Right cardiac atrium (tissue), 5 donors: ENCODE results near the gene SYT9. TPM values are rescaled to one million over a fixed set of nuclear protein-coding genes. Genes with fewer than 3 reads are reported as not detected.

Source experiments
- microRNA-seq, 2 donors: library from miRNA; unstranded; fragments of <30 nt; microRNA quantifications; one replicate each; pipeline ENCODE4 v1.2.0, GENCODE V29; 2020 to 2021
- polyA plus RNA-seq: library from polyadenylated mRNA; stranded (reverse); fragments of 200-250 nt; gene quantifications from one replicate; pipeline ENCODE4 v1.2.3, GENCODE V29; 2013
- total RNA-seq, 4 donors: library from RNA; stranded (reverse); fragmentation: NEBNext Ultra II Directional; extraction: Animal tissue kit (Norgen Biotek cat#: 25700); gene quantifications; one replicate each; pipeline ENCODE4 v1.2.1, GENCODE V29; 2021
- donor health status: healthy with polysubstance abuse.
- donor health status: DM: no; HTN: yes; CAD: no.
- donor health status: DM: no; HTN: no; CAD: no.
- donor health status: DM: no; HTN: yes; CAD: no; lungs with severe emphysema.
- donor health status: DM: yes; HTN: yes; CAD: no.

SYT9 gene
- total and polyA plus RNA-seq, 5 donors = 0.06 to 0.11 (median 0.08) TPM; not detected in 1

Small RNA genes within 50 kb of the gene (microRNA-seq; reads per million reads assigned to microRNA genes)
- gene MIR302E = 0 reads per million in 2 donors

Other genes starting within 250 kb of the SYT9 start
- gene ZNF214, start 231.6 kb upstream of the SYT9 start, total RNA-seq = 1 to 10 TPM; 1.5 to 2.1 (median 2.1) TPM
- gene ZNF214, start 231.6 kb upstream of the SYT9 start, polyA plus RNA-seq = 0.48 TPM
- under 1 TPM in 1 of 4 donors, not detected in 3; 0.08 TPM for gene NLRP14, start 231.4 kb upstream of the SYT9 start, total RNA-seq
- gene NLRP14, start 231.4 kb upstream of the SYT9 start, polyA plus RNA-seq = 0.05 TPM
- not detected for gene RBMXL2, start 162.9 kb upstream of the SYT9 start, total RNA-seq
- not detected for gene RBMXL2, start 162.9 kb upstream of the SYT9 start, polyA plus RNA-seq
- 10 to 100 TPM in 3 of 4 donors, 1 to 10 TPM in 1; 7.2 to 16.9 (median 13.6) TPM for gene OLFML1, start 233.6 kb downstream of the SYT9 start, total RNA-seq
- 6.9 TPM for gene OLFML1, start 233.6 kb downstream of the SYT9 start, polyA plus RNA-seq